Ramos (cell line): ENCODE results near the gene MRAP2.

Source experiments
- in situ Hi-C: fragments of 300-500 bp; cut with MboI; formaldehyde crosslinking; loops from one replicate; pipeline ENCODE4 v1.14.3; 2022; ENCODE audit warnings: low sequenced_read_pairs; ENCODE audit not compliant: unreplicated experiment

MRAP2 gene

GRCh38 chr6:84033523-84034451, at the start of gene MRAP2:
MRAP2 (plus strand) TSS chr6:84033772; CDS start chr6:84055319, 21,547 bp downstream.
- in situ Hi-C loops, result no loop called here

GRCh38 chr6:83984411-83984810, 49.2 kb upstream of the MRAP2 start:
- in situ Hi-C loops, result no loop called here

- in situ Hi-C loops, result no loop called here
Observed at GRCh38 chr6:83985308-83985713, 48.3 kb upstream of the MRAP2 start.

GRCh38 chr6:83985715-83986114, 47.9 kb upstream of the MRAP2 start:
- in situ Hi-C loops, result no loop called here

- in situ Hi-C loops, result no loop called here
Observed at GRCh38 chr6:83998021-83998584, 35.5 kb upstream of the MRAP2 start.

GRCh38 chr6:84001119-84001518, 32.5 kb upstream of the MRAP2 start:
- in situ Hi-C loops, result no loop called here

- in situ Hi-C loops, result no loop called here
Observed at GRCh38 chr6:84002226-84002625, 31.3 kb upstream of the MRAP2 start.

GRCh38 chr6:84003131-84003530, 30.4 kb upstream of the MRAP2 start:
- in situ Hi-C loops, result no loop called here

- in situ Hi-C loops, result no loop called here
Observed at GRCh38 chr6:84003654-84004053, 29.9 kb upstream of the MRAP2 start.

GRCh38 chr6:84007871-84008270, 25.7 kb upstream of the MRAP2 start:
- in situ Hi-C loops, result no loop called here

GRCh38 chr6:84013354-84013753, 20.2 kb upstream of the MRAP2 start:
- in situ Hi-C loops, result no loop called here

- in situ Hi-C loops, result no loop called here
Observed at GRCh38 chr6:84013931-84014330, 19.6 kb upstream of the MRAP2 start.

GRCh38 chr6:84016029-84016428, 17.5 kb upstream of the MRAP2 start:
- in situ Hi-C loops, result no loop called here

- in situ Hi-C loops, result no loop called here
Observed at GRCh38 chr6:84017709-84018452, 15.7 kb upstream of the MRAP2 start.

GRCh38 chr6:84018453-84019061, 15.0 kb upstream of the MRAP2 start:
- in situ Hi-C loops, result no loop called here

- in situ Hi-C loops, result no loop called here
Observed at GRCh38 chr6:84019141-84019841, 14.3 kb upstream of the MRAP2 start.

- in situ Hi-C loops, result no loop called here
Observed at GRCh38 chr6:84019842-84020211, 13.7 kb upstream of the MRAP2 start.

GRCh38 chr6:84021625-84022024, 11.9 kb upstream of the MRAP2 start:
- in situ Hi-C loops, result no loop called here

GRCh38 chr6:84026721-84027164, 6.8 kb upstream of the MRAP2 start:
- in situ Hi-C loops, result no loop called here
